Ascending aorta (tissue), 2 donors: Measurements from ENCODE around the gene METTL27. TPM values are rescaled to one million over a fixed set of nuclear protein-coding genes. Genes with fewer than 3 reads are reported as not detected.
"Not testable (repeated sequence)": the region's sequence is repeated elsewhere in the genome, so short reads cannot be mapped to it uniquely, and the experiment has no call there.

Experiments
- DNase-seq, 2 donors: peaks; one replicate each; pipeline ENCODE4 v3.0.0-alpha.2; 2019; ENCODE audit warnings: low spot score in 2 of 2
- H3K27ac ChIP-seq, 2 donors: fragments of 200-600 bp; sonication (generic); one replicate each; pipeline ENCODE4 v1.5.1; 2016 to 2017; ENCODE audit warnings: mild to moderate bottlenecking in 1 of 2
- H3K27me3 ChIP-seq: fragments of 200-600 bp; sonication (generic); one replicate; pipeline ENCODE4 v1.5.1; 2017
- H3K36me3 ChIP-seq, 2 donors: fragments of 200-600 bp; sonication (generic); one replicate each; pipeline ENCODE4 v1.5.1; 2016
- H3K4me1 ChIP-seq, 2 donors: fragments of 200-600 bp; sonication (generic); one replicate each; pipeline ENCODE4 v1.5.1; 2016 to 2017; ENCODE audit warnings: mild to moderate bottlenecking in 1 of 2
- H3K4me3 ChIP-seq, 2 donors: fragments of 200-600 bp; sonication (generic); one replicate each; pipeline ENCODE4 v1.5.1; 2016 to 2017; ENCODE audit warnings: mild to moderate bottlenecking in 1 of 2
- H3K9me3 ChIP-seq, 2 donors: fragments of 200-600 bp; sonication (generic); one replicate each; pipeline ENCODE4 v1.5.1; 2016
- intact Hi-C: fragments of 100-400 bp; cut with DNase I; formaldehyde crosslinking; loops from one replicate; pipeline ENCODE4 v1.15.1; 2023
- total RNA-seq: library from RNA; depleted of rRNA; stranded (reverse); fragments of >200 nt; gene quantifications from one replicate; pipeline ENCODE4 v1.1.0, GENCODE V29; 2016
- TF ChIP-seq, protein P1 (sequence below), 3 experiments: fragments of 200-600 bp in 2 of 3; fragments of 450-650 bp in 1 of 3; sonication (generic) in 2 of 3; IDR thresholded peaks; one replicate each; pipeline ENCODE4 v1.5.1; 2016 to 2019; ENCODE audit warnings: antibody characterized with exemption in 3 of 3, mild to moderate bottlenecking in 1 of 3, moderate library complexity in 1 of 3

The METTL27 gene
- total RNA-seq, 1 donor from 2014 or later: not detected

DNA sequence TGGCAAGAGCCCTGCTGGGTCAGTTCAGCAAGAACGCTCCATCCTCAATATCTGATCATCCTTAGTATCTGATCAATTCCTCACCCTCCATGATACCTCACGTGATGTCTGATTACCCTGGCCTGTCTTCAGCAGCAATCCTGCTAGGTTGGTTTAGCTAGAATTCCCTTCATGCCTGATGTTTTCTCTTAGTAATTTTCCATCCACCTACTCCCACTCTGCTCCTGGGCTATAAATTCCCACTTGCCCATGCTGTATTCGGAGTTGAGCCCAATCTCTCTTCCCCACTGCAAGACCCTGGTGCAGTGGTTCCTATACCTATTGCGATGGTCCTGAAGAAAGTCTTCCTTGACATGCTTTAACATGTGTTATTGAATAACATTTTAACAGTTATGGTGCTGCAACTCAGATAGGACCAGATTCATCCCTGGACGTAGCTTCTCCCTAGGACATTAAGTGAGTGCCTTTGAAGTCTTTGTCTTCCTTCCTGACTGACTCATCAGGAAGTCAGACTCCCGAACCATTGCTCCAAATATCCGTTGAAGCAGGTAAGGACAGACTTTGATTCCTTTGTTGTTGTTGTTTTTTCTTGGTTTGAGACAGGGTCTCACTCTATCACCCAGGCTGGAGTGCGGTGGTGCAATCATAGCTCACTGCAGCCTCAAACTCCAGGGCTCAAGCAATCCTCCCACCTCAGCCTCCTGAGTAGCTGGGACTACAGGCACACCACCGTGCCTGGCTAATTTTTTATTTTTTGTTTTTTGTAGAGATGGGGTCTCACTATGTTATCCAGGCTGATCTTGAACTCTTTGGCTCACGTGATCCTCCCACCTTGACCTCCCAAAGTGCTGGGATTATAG lies 42.8 kb downstream of the METTL27 start:
- H3K4me3 ChIP-seq: no peak overlapping the region
- no peaks in the 10 kb centered on the region for H3K4me1 ChIP-seq
- TF ChIP-seq, protein P1, sequence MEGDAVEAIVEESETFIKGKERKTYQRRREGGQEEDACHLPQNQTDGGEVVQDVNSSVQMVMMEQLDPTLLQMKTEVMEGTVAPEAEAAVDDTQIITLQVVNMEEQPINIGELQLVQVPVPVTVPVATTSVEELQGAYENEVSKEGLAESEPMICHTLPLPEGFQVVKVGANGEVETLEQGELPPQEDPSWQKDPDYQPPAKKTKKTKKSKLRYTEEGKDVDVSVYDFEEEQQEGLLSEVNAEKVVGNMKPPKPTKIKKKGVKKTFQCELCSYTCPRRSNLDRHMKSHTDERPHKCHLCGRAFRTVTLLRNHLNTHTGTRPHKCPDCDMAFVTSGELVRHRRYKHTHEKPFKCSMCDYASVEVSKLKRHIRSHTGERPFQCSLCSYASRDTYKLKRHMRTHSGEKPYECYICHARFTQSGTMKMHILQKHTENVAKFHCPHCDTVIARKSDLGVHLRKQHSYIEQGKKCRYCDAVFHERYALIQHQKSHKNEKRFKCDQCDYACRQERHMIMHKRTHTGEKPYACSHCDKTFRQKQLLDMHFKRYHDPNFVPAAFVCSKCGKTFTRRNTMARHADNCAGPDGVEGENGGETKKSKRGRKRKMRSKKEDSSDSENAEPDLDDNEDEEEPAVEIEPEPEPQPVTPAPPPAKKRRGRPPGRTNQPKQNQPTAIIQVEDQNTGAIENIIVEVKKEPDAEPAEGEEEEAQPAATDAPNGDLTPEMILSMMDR (IDR thresholded peaks at IDR 0.05): no peak
- intact Hi-C loops: no loop called here
- H3K9me3 ChIP-seq: no peaks in the 10 kb centered on the region
- no peak for DNase-seq
- no peaks in the 10 kb centered on the region for H3K36me3 ChIP-seq
- H3K27me3 ChIP-seq: no peaks in the 10 kb centered on the region
- no peak overlapping the region for H3K27ac ChIP-seq

DNA sequence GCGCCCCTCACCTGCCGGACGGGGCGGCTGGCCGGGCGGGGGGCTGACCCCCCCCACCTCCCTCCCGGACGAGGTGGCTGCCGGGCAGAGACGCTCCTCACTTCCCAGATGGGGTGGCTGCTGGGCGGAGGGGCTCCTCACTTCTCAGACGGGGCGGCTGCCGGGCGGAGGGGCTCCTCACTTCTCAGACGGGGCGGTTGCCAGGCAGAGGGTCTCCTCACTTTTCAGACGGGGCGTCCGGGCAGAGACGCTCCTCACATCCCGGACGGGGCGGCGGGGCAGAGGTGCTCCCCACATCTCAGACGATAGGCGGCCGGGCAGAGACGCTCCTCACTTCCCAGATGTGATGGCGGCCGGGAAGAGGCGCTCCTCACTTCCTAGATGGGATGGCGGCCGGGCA lies 45.1 kb downstream of the METTL27 start:
- H3K9me3 ChIP-seq, DNase-seq, intact Hi-C loops, H3K27me3 ChIP-seq, H3K4me3 ChIP-seq, H3K36me3 ChIP-seq, H3K4me1 ChIP-seq, H3K27ac ChIP-seq: not testable (repeated sequence)

DNA sequence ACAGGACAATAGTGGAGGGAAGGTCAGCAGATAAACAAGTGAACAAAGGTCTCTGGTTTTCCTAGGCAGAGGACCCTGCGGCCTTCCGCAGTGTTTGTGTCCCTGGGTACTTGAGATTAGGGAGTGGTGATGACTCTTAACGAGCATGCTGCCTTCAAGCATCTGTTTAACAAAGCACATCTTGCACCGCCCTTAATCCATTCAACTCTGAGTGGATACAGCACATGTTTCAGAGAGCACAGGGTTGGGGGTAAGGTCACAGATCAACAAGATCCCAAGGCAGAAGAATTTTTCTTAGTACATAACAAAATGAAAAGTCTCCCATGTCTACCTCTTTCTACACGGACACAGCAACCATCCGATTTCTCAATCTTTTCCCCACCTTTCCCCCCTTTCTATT lies 45.7 kb downstream of the METTL27 start:
- H3K4me1 ChIP-seq, H3K36me3 ChIP-seq, H3K4me3 ChIP-seq, intact Hi-C loops, H3K9me3 ChIP-seq, DNase-seq, H3K27ac ChIP-seq, H3K27me3 ChIP-seq: not testable (repeated sequence)

DNA sequence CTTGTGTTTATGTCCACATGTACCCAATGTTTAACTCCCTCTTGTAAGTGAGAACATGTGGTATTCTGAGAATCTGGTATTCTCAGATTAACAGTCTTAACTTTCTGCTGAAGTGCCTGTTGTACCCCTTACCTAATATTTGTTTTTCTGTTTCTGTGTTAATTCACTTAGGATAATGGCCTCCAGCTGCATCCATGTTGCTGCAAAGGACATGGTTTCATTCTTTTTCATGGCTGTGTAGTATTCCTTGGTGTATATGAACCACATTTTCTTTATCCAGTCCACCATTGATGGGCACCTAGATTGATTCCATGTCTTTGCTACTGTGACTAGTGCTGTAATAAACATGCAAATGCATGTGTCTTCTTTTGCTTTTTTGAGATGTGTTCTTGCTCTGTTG lies 47.1 kb downstream of the METTL27 start:
- H3K27me3 ChIP-seq, H3K36me3 ChIP-seq, DNase-seq, H3K9me3 ChIP-seq, H3K4me3 ChIP-seq, H3K4me1 ChIP-seq, H3K27ac ChIP-seq, intact Hi-C loops: not testable (repeated sequence)

DNA sequence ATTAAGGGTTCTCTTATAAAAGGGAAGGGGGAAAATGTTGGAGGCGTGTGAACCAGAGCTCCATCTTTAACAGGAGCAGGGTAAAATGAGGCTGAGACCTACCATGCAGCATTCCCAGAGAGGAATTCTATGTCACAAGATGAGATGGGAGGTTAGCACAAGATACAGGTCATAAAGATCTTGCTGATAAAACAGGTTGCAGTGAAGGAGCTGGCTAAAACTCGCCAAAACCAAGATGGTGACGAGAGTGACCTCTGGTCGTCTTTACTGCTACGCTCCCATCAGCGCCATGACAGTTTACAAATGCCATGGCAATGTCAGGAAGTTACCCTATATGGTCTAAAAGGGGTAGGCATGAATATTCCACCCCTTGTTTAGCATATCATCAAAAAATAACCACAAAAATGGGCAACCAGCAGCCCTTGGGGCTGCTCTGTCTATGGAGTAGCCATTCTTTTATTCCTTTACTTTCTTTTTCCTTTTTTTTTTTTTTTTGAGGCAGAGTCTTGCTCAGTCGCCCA lies 51.1 kb downstream of the METTL27 start:
- intact Hi-C loops, H3K27ac ChIP-seq, H3K4me3 ChIP-seq, H3K36me3 ChIP-seq, DNase-seq, H3K4me1 ChIP-seq, H3K27me3 ChIP-seq, H3K9me3 ChIP-seq: not testable (repeated sequence)

DNA sequence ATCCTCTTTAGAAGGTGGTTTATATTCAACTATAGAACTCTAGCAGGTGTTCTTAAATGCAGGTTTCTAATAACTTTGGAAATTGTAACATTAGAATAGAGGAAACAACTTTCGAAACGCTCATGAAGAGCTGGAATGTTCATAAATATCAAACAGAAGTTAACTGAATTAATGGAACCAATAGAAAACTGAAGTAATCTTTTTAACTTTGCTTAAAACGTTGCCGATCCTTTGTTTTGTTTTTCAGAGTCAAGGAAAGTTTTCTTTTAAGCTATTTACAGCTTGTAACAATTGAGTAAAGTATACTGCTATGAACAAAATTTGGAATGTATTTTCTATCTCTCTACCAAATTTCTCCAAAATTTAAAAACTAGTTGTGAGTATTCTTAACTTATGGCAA lies 53.3 kb downstream of the METTL27 start:
- H3K9me3 ChIP-seq: no peaks in the 10 kb centered on the region
- no peaks in the 10 kb centered on the region for H3K36me3 ChIP-seq
- TF ChIP-seq, protein P1 (IDR thresholded peaks at IDR 0.05): no peak
- H3K27ac ChIP-seq: no peak overlapping the region
- H3K4me3 ChIP-seq: no peak overlapping the region
- H3K27me3 ChIP-seq: no peaks in the 10 kb centered on the region
- intact Hi-C loops: no loop called here
- DNase-seq: no peak
- no peaks in the 10 kb centered on the region for H3K4me1 ChIP-seq

DNA sequence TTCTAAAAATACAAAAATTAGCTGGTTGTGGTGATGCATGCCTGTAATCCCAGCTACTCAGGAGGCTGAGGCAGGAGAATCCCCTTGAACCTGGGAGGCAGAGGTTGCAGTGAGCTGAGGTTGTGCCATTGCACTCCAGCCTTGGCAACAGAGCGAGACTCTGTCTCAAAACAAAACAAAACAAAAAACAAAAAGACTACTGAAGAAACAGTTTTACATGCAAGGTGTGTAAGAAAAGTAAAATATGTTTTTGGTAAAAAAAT lies 54.6 kb downstream of the METTL27 start:
- H3K27ac ChIP-seq, H3K4me3 ChIP-seq, DNase-seq, H3K4me1 ChIP-seq, intact Hi-C loops, H3K27me3 ChIP-seq, H3K36me3 ChIP-seq, H3K9me3 ChIP-seq: not testable (repeated sequence)

DNA sequence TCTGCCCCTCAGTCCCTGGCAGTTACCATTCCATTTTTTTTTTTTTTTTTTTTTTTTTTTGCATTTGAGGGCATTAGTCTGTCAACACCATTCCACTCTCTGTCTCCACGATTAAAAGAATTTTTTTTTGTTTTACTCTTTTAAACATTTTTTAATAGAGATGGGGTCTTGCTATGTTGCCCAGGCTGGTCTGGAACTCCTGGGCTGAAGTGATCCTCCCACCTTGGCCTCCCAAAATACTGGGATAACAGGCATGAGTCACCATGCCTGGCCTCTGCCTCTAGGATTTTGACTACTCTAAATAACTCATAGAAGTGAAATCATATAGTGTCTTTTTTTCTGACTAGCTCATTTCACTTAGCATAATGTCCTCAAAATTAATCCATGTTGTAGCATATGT lies 55.7 kb downstream of the METTL27 start:
- H3K4me1 ChIP-seq: no peaks in the 10 kb centered on the region

More for the DNA sequence above, 55.7 kb downstream of the METTL27 start:
- no peaks in the 10 kb centered on the region for H3K9me3 ChIP-seq
- TF ChIP-seq, protein P1 (IDR thresholded peaks at IDR 0.05): no peak
- H3K4me3 ChIP-seq: no peak overlapping the region
- intact Hi-C loops: no loop called here
- H3K36me3 ChIP-seq: no peaks in the 10 kb centered on the region
- no peaks in the 10 kb centered on the region for H3K27me3 ChIP-seq
- no peak overlapping the region for H3K27ac ChIP-seq
- DNase-seq: no peak

Other genes with a start within 250 kb of the METTL27 start
- 297 TPM for gene MLXIPL, start 218.0 kb downstream of the METTL27 start, total RNA-seq
- gene VPS37D, start 174.7 kb downstream of the METTL27 start, total RNA-seq: 1.3 TPM
- 16.0 TPM for gene DNAJC30, start 159.1 kb downstream of the METTL27 start, total RNA-seq
- gene BUD23, start 158.9 kb downstream of the METTL27 start, total RNA-seq: 5.6 TPM
- gene STX1A, start 122.8 kb downstream of the METTL27 start, total RNA-seq: 13.1 TPM
- gene ABHD11, start 103.7 kb downstream of the METTL27 start, total RNA-seq: 55.7 TPM
- gene CLDN3, start 72.2 kb downstream of the METTL27 start, total RNA-seq: not detected
- gene CLDN4, start 11.5 kb downstream of the METTL27 start, total RNA-seq: 0.21 TPM
- gene TMEM270, start 18.6 kb upstream of the METTL27 start, total RNA-seq: not detected
- 395 TPM for gene ELN, start 185.7 kb upstream of the METTL27 start, total RNA-seq
- 30.0 TPM for gene LIMK1, start 241.3 kb upstream of the METTL27 start, total RNA-seq